K562 (cell line): ENCODE measurements around the gene MAPRE2. TPM values are rescaled to one million over a fixed set of nuclear protein-coding genes. Genes with fewer than 3 reads are reported as not detected.
A peak's percentile ranks its signal among the peaks of the same experiment; 100 is the strongest.

ENCODE experiments used
- ATAC-seq: fragments of 200-7000 bp; cut with Tn5 transposase; 3 replicates; pipeline ENCODE4 v1.9.1; 2020; ENCODE audit warnings: moderate library complexity
- BruUV-seq: library from RNA; stranded (reverse); fragments of 400-500 nt; replicated peaks from 2 replicates; lab custom pipeline; 2021; lab: Mats Ljungman, UMichigan
- CTCF ChIA-PET: fragments of 300-600 bp; formaldehyde crosslinking; extraction: SDS; loops from one replicate; lab custom pipeline; 2021; ENCODE audit warnings: low intra/inter-chr PET ratio; lab: Yijun Ruan, JAX
- POLR2A ChIA-PET: fragments of 300-600, 350-650 bp; sonication (Branson Sonifier 250); formaldehyde crosslinking; extraction: SDS; loops from one replicate; lab custom pipeline; 2021; ENCODE audit warnings: antibody characterized with exemption, inconsistent platforms; lab: Yijun Ruan, JAX
- DNase-seq, 4 experiments: peaks; one replicate each; pipeline versions ENCODE4 v3.0.0 to v3.0.0-alpha.2; 2011 to 2018; ENCODE audit warnings: low spot score in 3 of 4, mixed read lengths in 3 of 4; ENCODE audit errors: extremely low read depth in 1 of 4
- FAIRE-seq: peaks from 2 replicates; lab custom pipeline; 2011; peaks lifted over from hg19 to GRCh38; lab: Jason Lieb, UNC
- H2AFZ ChIP-seq: 2 replicates; pipeline ENCODE4 v1.6.0; 2011; ENCODE audit warnings: low read depth, low read length, control low read depth, inconsistent platforms
- H3K27ac ChIP-seq: fragments of 200-600 bp; 3 replicates; pipeline ENCODE4 v1.8.0; 2011; ENCODE audit warnings: low read depth, mild to moderate bottlenecking, control low read depth, inconsistent platforms, low read length, moderate library complexity, mixed read lengths; ENCODE audit errors: extremely low read depth
- H3K27me3 ChIP-seq, 2 experiments: fragments of 300-600 bp in 1 of 2; 2 replicates in 1 of 2; 3 replicates in 1 of 2; pipeline versions ENCODE4 v1.6.0 to v1.8.0; 2011; ENCODE audit warnings: inconsistent platforms in 2 of 2, low read length in 2 of 2, mild to moderate bottlenecking in 1 of 2, mixed read lengths in 1 of 2, moderate library complexity in 1 of 2; ENCODE audit not compliant: control insufficient read depth in 2 of 2, insufficient read depth in 2 of 2
- H3K36me3 ChIP-seq: fragments of 300-600 bp; 3 replicates; pipeline ENCODE4 v1.8.0; 2011; ENCODE audit warnings: mild to moderate bottlenecking, low read length, inconsistent platforms; ENCODE audit not compliant: control insufficient read depth, insufficient read depth
- H3K4me1 ChIP-seq, 2 experiments: fragments of 200-600 bp in 1 of 2; replicated peaks in 1 of 2; 2 replicates in 1 of 2; 3 replicates in 1 of 2; pipeline versions ENCODE4 v1.5.1 to v1.8.0; 2011; ENCODE audit warnings: inconsistent platforms in 2 of 2, low read length in 2 of 2, mild to moderate bottlenecking in 1 of 2, mixed read lengths in 1 of 2, moderate library complexity in 1 of 2; ENCODE audit not compliant: control insufficient read depth in 2 of 2, insufficient read depth in 2 of 2
- H3K4me2 ChIP-seq: 2 replicates; pipeline ENCODE4 v1.6.1; 2011; ENCODE audit warnings: low read length, control low read depth, inconsistent platforms, mixed read lengths; ENCODE audit not compliant: insufficient read depth
- H3K4me3 ChIP-seq: fragments of 200-600 bp; sonication (generic), shearing (Covaris generic); 2 replicates; pipeline ENCODE4 v1.5.1; 2016; ENCODE audit warnings: control low read depth, inconsistent platforms
- H3K79me2 ChIP-seq: fragments of 200-600 bp; 3 replicates; pipeline ENCODE4 v1.8.0; 2011; ENCODE audit warnings: low read length, inconsistent platforms; ENCODE audit not compliant: control insufficient read depth, insufficient read depth
- H3K9ac ChIP-seq, 2 experiments: 2 replicates each; pipeline versions ENCODE4 v1.6.0 to v1.6.1; 2011; ENCODE audit warnings: low read depth in 2 of 2, low read length in 2 of 2, control low read depth in 1 of 2, inconsistent platforms in 1 of 2, mild to moderate bottlenecking in 1 of 2, mixed read lengths in 1 of 2; ENCODE audit not compliant: insufficient read depth in 1 of 2
- H3K9me1 ChIP-seq: one replicate; pipeline ENCODE4 v1.6.0; 2011; ENCODE audit warnings: inconsistent platforms, mild to moderate bottlenecking, low read length, moderate library complexity; ENCODE audit not compliant: control insufficient read depth, insufficient read depth
- H3K9me3 ChIP-seq: replicated peaks from 2 replicates; pipeline ENCODE4 v1.5.1; 2011; ENCODE audit warnings: low read depth, low read length, inconsistent platforms; ENCODE audit not compliant: control insufficient read depth, insufficient read depth
- H4K20me1 ChIP-seq: replicated peaks from 2 replicates; pipeline ENCODE4 v1.6.1; 2011; ENCODE audit warnings: low read length, inconsistent platforms, mixed read lengths; ENCODE audit not compliant: control insufficient read depth, insufficient read depth
- KLF6 ChIP-seq: fragments of 250-450 bp; sonication (Bioruptor Pico); IDR thresholded peaks from 2 replicates; pipeline ENCODE4 v1.4.0; 2020; ENCODE audit warnings: mild to moderate bottlenecking, moderate library complexity, borderline replicate concordance
- SIX5 ChIP-seq, 2 experiments: IDR thresholded peaks; 2 replicates each; pipeline ENCODE4 v1.6.1; 2011; ENCODE audit warnings: low read length in 2 of 2, borderline replicate concordance in 1 of 2, low read depth in 1 of 2, mild to moderate bottlenecking in 1 of 2, moderate library complexity in 1 of 2; ENCODE audit not compliant: insufficient read depth in 1 of 2
- ZNF589 ChIP-seq: fragments of 200-800 bp; sonication (Bioruptor generic); IDR thresholded peaks from 2 replicates; pipeline ENCODE4 v1.6.1; 2016; ENCODE audit warnings: low read depth, missing genetic modification characterization, missing compliant biosample characterization
- WGBS: fragments of 100-300 bp; shearing (Covaris generic); methylation state at CpG from one replicate; pipeline ENCODE4 v1.1.6; 2016; ENCODE audit warnings: low coverage, mixed read lengths; ENCODE audit not compliant: insufficient coverage; ENCODE audit errors: missing lambda C conversion rate; 5-methylcytosine and 5-hydroxymethylcytosine counted together
- in situ Hi-C: fragments of 300-500 bp; cut with MboI; formaldehyde crosslinking; loops from 4 replicates; pipeline ENCODE4 v1.15.0; 2018; ENCODE audit warnings: inconsistent platforms, mixed read lengths
- intact Hi-C: fragments of 100-400 bp; cut with micrococcal nuclease; formaldehyde crosslinking; loops from 2 replicates; pipeline ENCODE4 v1.14.2; 2022
- polyA plus RNA-seq, 8 experiments: library from polyadenylated mRNA; depleted of rRNA in 4 of 8; stranded (reverse) in 5 of 8; unstranded in 3 of 8; fragments of >200 nt; fragmentation: Nextera tagmentation in 2 of 8; fragmentation: Illumina TruSeq in 1 of 8; extraction: Ambion mirVana in 2 of 8; extraction: Trizol in 1 of 8; gene quantifications; 2 replicates each; pipeline versions ENCODE4 v1.2.1 to v1.2.3, GENCODE V29; 2011 to 2014; ENCODE audit warnings: inconsistent platforms in 1 of 8, missing spikeins in 1 of 8
- total RNA-seq, 7 experiments: library from RNA; depleted of rRNA in 6 of 7; stranded (reverse); fragments of >200 nt in 6 of 7; fragmentation: Illumina TruSeq in 2 of 7; extraction: Trizol in 2 of 7; gene quantifications; 2 replicates each; pipeline versions ENCODE4 v1.2.1 to v1.2.3, GENCODE V29; 2011 to 2021; ENCODE audit warnings: low replicate concordance in 1 of 7
- TF ChIP-seq, protein P1 (sequence below), 3 experiments: IDR thresholded peaks in 2 of 3; conservative IDR thresholded peaks in 1 of 3; 2 replicates each; pipeline ENCODE4 v1.5.1; 2011 to 2012; ENCODE audit warnings: low read length in 3 of 3, mild to moderate bottlenecking in 3 of 3, control low read depth in 2 of 3, improper control_type of control experiment in 1 of 3, inconsistent platforms in 1 of 3, low read depth in 1 of 3, mixed read lengths in 1 of 3, moderate library complexity in 1 of 3; ENCODE audit not compliant: insufficient read depth in 2 of 3

The MAPRE2 gene
- total and polyA plus RNA-seq, 9 of the 15 experiments (the other 6 are each of a cell fraction or from before 2014, with no cell fraction given), result 32.3 to 70.7 (median 40.7) TPM

DNA sequence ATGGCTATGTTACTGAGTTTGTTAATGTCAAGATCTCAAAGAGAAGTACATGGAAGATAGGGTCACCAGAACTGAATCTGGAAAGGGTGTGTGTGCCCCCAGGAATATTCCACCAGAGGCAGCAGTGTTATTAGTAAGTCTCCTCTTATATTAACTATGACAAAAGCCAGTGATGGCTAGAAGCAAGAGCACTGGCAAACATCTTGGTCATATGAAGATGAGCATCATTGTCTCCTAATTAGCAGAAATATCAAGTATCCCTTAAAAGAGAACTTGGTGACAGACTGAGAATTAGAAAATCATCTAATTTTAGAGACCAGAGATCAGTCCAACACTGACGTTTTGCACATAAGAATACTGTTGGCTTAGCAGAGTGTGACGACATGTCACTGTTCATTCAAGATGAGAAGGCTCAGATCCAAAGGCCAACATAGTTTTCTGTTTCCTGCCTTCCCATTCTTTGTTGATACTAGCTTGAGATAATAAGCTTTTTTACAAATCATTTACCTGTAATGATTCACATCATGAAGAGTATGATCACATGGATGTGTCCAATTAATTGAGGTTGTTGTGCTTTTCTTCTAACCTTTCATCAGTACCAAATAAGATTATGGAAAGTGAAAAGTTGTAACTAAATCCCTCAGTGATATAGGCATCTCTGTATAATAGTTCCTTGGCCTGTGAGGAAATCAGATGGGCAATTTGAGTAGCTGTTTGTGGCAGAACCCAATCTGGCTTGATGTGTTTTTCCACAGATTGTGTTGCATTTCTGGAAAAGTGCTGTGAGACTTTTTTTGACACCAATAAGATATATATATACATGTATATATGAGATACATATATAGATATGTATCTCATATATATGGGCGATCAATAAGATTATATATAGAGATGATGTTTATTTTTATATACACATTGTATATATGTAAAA is 44.5 kb downstream of the MAPRE2 start:
- ATAC-seq (peak; percentile 63), DNase-seq (no peak), FAIRE-seq (no peak)
- 39% methylated on average over 3 of the region's 3 CpGs for WGBS
- H3K4me1 ChIP-seq, result peaks cover 0 to 11% of the 10 kb centered on the region in 2 experiments; a peak in 2 of 5 replicates
- no peak overlapping the region for H3K9ac ChIP-seq
- H4K20me1 ChIP-seq, result no peaks in the 10 kb centered on the region
- H2AFZ ChIP-seq, result no peak overlapping the region
- H3K4me3 ChIP-seq, result no peak overlapping the region
- H3K36me3 ChIP-seq, result no peaks in the 10 kb centered on the region
- no peak overlapping the region for H3K4me2 ChIP-seq
- 0 out of 3 replicates have a peak, but pooled peaks cover 4% of the 10 kb centered on the region for H3K79me2 ChIP-seq
- no peaks in the 10 kb centered on the region for H3K9me1 ChIP-seq
- no TSS peak for BruUV-seq
- ChIA-PET POLR2A (no interaction called here), CTCF (no interaction called here)
- no peak overlapping the region for H3K27ac ChIP-seq
- no peaks in the 10 kb centered on the region for H3K9me3 ChIP-seq
- H3K27me3 ChIP-seq, result no peaks in the 10 kb centered on the region
- TF ChIP-seq, protein P1, sequence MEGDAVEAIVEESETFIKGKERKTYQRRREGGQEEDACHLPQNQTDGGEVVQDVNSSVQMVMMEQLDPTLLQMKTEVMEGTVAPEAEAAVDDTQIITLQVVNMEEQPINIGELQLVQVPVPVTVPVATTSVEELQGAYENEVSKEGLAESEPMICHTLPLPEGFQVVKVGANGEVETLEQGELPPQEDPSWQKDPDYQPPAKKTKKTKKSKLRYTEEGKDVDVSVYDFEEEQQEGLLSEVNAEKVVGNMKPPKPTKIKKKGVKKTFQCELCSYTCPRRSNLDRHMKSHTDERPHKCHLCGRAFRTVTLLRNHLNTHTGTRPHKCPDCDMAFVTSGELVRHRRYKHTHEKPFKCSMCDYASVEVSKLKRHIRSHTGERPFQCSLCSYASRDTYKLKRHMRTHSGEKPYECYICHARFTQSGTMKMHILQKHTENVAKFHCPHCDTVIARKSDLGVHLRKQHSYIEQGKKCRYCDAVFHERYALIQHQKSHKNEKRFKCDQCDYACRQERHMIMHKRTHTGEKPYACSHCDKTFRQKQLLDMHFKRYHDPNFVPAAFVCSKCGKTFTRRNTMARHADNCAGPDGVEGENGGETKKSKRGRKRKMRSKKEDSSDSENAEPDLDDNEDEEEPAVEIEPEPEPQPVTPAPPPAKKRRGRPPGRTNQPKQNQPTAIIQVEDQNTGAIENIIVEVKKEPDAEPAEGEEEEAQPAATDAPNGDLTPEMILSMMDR (IDR thresholded peaks at IDR 0.05 in 2 of 3, conservative IDR thresholded peaks at IDR 0.05 in 1 of 3; ENCODE audit: insufficient read depth in 2 of 3, low read depth in 1 of 3, low read length in 3 of 3), result peak in 1 of 3 experiments; percentile 16; a peak in 2 of 6 replicates
- no peak for TF ChIP-seq SIX5 (IDR thresholded peaks at IDR 0.05; ENCODE audit: borderline replicate concordance in 1 of 2, insufficient read depth in 1 of 2, low read depth in 1 of 2, low read length in 2 of 2)
- no peak for TF ChIP-seq ZNF589
- no peak for TF ChIP-seq KLF6 (CRISPR knock-in tag)
- TF ChIP-seq, all 486 proteins: peak for 1
- intact Hi-C loops (no loop called here), in situ Hi-C loops (no loop called here)
